GM12878 (cell line): Measurements from ENCODE around the gene LIG4. TPM values are rescaled to one million over a fixed set of nuclear protein-coding genes. Genes with fewer than 3 reads are reported as not detected.

Source experiments
- ATAC-seq: fragments of 200-7000 bp; cut with Tn5 transposase; 3 replicates; pipeline ENCODE4 v1.9.1; 2020; ENCODE audit warnings: mild to moderate bottlenecking, moderate library complexity
- BruUV-seq: library from RNA; stranded (reverse); fragments of 400-500 nt; replicated peaks from 2 replicates; lab custom pipeline; 2021; lab: Mats Ljungman, UMichigan
- CTCF ChIA-PET: fragments of 300-600 bp; sonication (Branson Sonifier 250); formaldehyde crosslinking; extraction: SDS; loops from one replicate; lab custom pipeline; 2021; ENCODE audit warnings: inconsistent platforms; lab: Yijun Ruan, JAX
- POLR2A ChIA-PET: fragments of 350-600 bp; formaldehyde crosslinking; extraction: SDS; loops from one replicate; lab custom pipeline; 2021; ENCODE audit warnings: inconsistent platforms; lab: Charles Lee
- RAD21 ChIA-PET: fragments of 300-600 bp; sonication (Branson Sonifier 250); formaldehyde crosslinking; loops from one replicate; lab custom pipeline; 2023; ENCODE audit warnings: antibody characterized with exemption; ENCODE audit not compliant: unreplicated experiment; lab: Charles Lee
- SMC1A ChIA-PET: fragments of 300-600 bp; sonication (Branson Sonifier 250); formaldehyde crosslinking; loops from one replicate; lab custom pipeline; 2023; ENCODE audit not compliant: unreplicated experiment, uncharacterized antibody; lab: Charles Lee
- DNase-seq: peaks from one replicate; pipeline ENCODE4 v3.0.0-alpha.2; 2011; ENCODE audit warnings: low read depth, low spot score
- FAIRE-seq: peaks from 3 replicates; lab custom pipeline; 2011; peaks lifted over from hg19 to GRCh38; lab: Jason Lieb, UNC
- H2AFZ ChIP-seq: 2 replicates; pipeline ENCODE4 v1.6.0; 2011; ENCODE audit warnings: low read depth, low read length, control low read depth; ENCODE audit not compliant: control insufficient read depth
- H3K27ac ChIP-seq: 2 replicates; pipeline ENCODE4 v1.5.1; 2011; ENCODE audit warnings: control low read depth; ENCODE audit not compliant: control insufficient read depth, insufficient read depth
- H3K27me3 ChIP-seq, 2 experiments: replicated peaks in 1 of 2; 2 replicates each; pipeline versions ENCODE4 v1.6.0 to v1.6.1; 2011; ENCODE audit warnings: low read length in 1 of 2; ENCODE audit not compliant: control insufficient read depth in 2 of 2, insufficient read depth in 2 of 2
- H3K36me3 ChIP-seq, 2 experiments: 2 replicates each; pipeline ENCODE4 v1.5.1; 2011; ENCODE audit warnings: low read length in 1 of 2; ENCODE audit not compliant: control insufficient read depth in 2 of 2, insufficient read depth in 2 of 2
- H3K4me1 ChIP-seq: 2 replicates; pipeline ENCODE4 v1.6.1; 2011; ENCODE audit warnings: mild to moderate bottlenecking, low read length, moderate library complexity, mixed read lengths; ENCODE audit not compliant: control insufficient read depth, insufficient read depth
- H3K4me2 ChIP-seq: 2 replicates; pipeline ENCODE4 v1.6.0; 2011; ENCODE audit warnings: control low read depth; ENCODE audit not compliant: control insufficient read depth, insufficient read depth
- H3K4me3 ChIP-seq: fragments of 200-600 bp; sonication (generic); 2 replicates; pipeline ENCODE4 v1.5.1; 2016
- H3K79me2 ChIP-seq: 2 replicates; pipeline ENCODE4 v1.6.0; 2011; ENCODE audit warnings: low read length; ENCODE audit not compliant: control insufficient read depth, insufficient read depth
- H3K9ac ChIP-seq: 2 replicates; pipeline ENCODE4 v1.8.0; 2011; ENCODE audit warnings: low read length, control low read depth, mixed read lengths; ENCODE audit not compliant: control insufficient read depth, insufficient read depth
- H3K9me3 ChIP-seq: replicated peaks from 3 replicates; pipeline ENCODE4 v1.5.1; 2011; ENCODE audit warnings: mild to moderate bottlenecking, low read length; ENCODE audit not compliant: control insufficient read depth, insufficient read depth
- H4K20me1 ChIP-seq: 2 replicates; pipeline ENCODE4 v1.6.0; 2011; ENCODE audit not compliant: control insufficient read depth, insufficient read depth
- ATF2 ChIP-seq: IDR thresholded peaks from 2 replicates; pipeline ENCODE4 v1.6.1; 2012; ENCODE audit warnings: low read length, inconsistent platforms
- CHD1 ChIP-seq: IDR thresholded peaks from 2 replicates; pipeline ENCODE4 v1.6.1; 2012; ENCODE audit warnings: low read depth, low read length, improper control_type of control experiment
- DPF2 ChIP-seq: fragments of 450-650 bp; IDR thresholded peaks from 2 replicates; pipeline ENCODE4 v1.6.1; 2017; ENCODE audit warnings: mild to moderate bottlenecking
- EGR1 ChIP-seq, 2 experiments: IDR thresholded peaks; 1 replicate in 1 of 2; 2 replicates in 1 of 2; pipeline ENCODE4 v1.6.1; 2011 to 2012; ENCODE audit warnings: low read depth in 2 of 2, low read length in 2 of 2, borderline replicate concordance in 1 of 2, mild to moderate bottlenecking in 1 of 2, moderate library complexity in 1 of 2
- JUNB ChIP-seq: IDR thresholded peaks from 2 replicates; pipeline ENCODE4 v1.6.1; 2016; ENCODE audit warnings: antibody characterized with exemption, mild to moderate bottlenecking
- PAX8 ChIP-seq: fragments of 450-650 bp; IDR thresholded peaks from 2 replicates; pipeline ENCODE4 v1.6.1; 2017; ENCODE audit warnings: mild to moderate bottlenecking, moderate library complexity
- PML ChIP-seq: IDR thresholded peaks from 2 replicates; pipeline ENCODE4 v1.6.1; 2012; ENCODE audit warnings: low read length, inconsistent platforms
- TARDBP ChIP-seq: IDR thresholded peaks from 2 replicates; pipeline ENCODE4 v1.6.1; 2016; ENCODE audit warnings: borderline replicate concordance
- ZBTB40 ChIP-seq: fragments of 450-650 bp; IDR thresholded peaks from 2 replicates; pipeline ENCODE4 v1.6.1; 2016; ENCODE audit warnings: mild to moderate bottlenecking, moderate library complexity, borderline replicate concordance
- ZNF274 ChIP-seq: IDR thresholded peaks from one replicate; pipeline ENCODE4 v1.8.0; 2011; ENCODE audit not compliant: insufficient read length, insufficient read depth
- ZSCAN29 ChIP-seq: fragments of 450-650 bp; IDR thresholded peaks from 2 replicates; pipeline ENCODE4 v1.6.1; 2017; ENCODE audit warnings: mild to moderate bottlenecking, moderate library complexity
- WGBS: methylation state at CpG from one replicate; pipeline ENCODE4 v1.1.6; 2016; ENCODE audit warnings: low lambda C conversion rate; ENCODE audit not compliant: insufficient replicate concordance, insufficient coverage; ENCODE audit errors: missing lambda C conversion rate; 5-methylcytosine and 5-hydroxymethylcytosine counted together
- in situ Hi-C: fragments of 300-500 bp; cut with MboI; formaldehyde crosslinking; loops from 9 replicates; pipeline ENCODE4 v1.14.3; 2018; ENCODE audit warnings: mixed read lengths
- intact Hi-C: fragments of 100-400 bp; cut with micrococcal nuclease; formaldehyde crosslinking; loops from one replicate; pipeline ENCODE4 v1.14.2; 2022; ENCODE audit not compliant: unreplicated experiment
- polyA plus RNA-seq, 11 experiments: library from polyadenylated mRNA; depleted of rRNA in 4 of 11; unstranded in 6 of 11; stranded (reverse) in 5 of 11; fragments of >200 nt; fragmentation: Nextera tagmentation in 4 of 11; fragmentation: Illumina TruSeq in 1 of 11; extraction: Ambion mirVana in 4 of 11; extraction: Trizol in 1 of 11; gene quantifications; 1 replicate in 1 of 11; 2 replicates in 10 of 11; pipeline versions ENCODE4 v1.2.1 to v1.2.3, GENCODE V29; 2011 to 2016; ENCODE audit warnings: inconsistent platforms in 2 of 11, missing spikeins in 2 of 11, low read depth in 1 of 11
- total RNA-seq, 4 experiments: library from RNA; depleted of rRNA in 3 of 4; stranded (reverse); fragments of >200 nt in 3 of 4; fragmentation: Illumina TruSeq in 1 of 4; extraction: Trizol in 1 of 4; gene quantifications; 2 replicates each; pipeline versions ENCODE4 v1.2.1 to v1.2.3, GENCODE V29; 2013 to 2021
- TF ChIP-seq, protein P1 (sequence below): fragments of 450-650 bp; IDR thresholded peaks from 2 replicates; pipeline ENCODE4 v1.6.1; 2014; ENCODE audit warnings: mild to moderate bottlenecking

The LIG4 gene
- total and polyA plus RNA-seq, 10 of the 15 experiments (the other 5 are each of a cell fraction or from before 2014, with no cell fraction given) = 2.3 to 15.0 (median 8.5) TPM

DNA sequence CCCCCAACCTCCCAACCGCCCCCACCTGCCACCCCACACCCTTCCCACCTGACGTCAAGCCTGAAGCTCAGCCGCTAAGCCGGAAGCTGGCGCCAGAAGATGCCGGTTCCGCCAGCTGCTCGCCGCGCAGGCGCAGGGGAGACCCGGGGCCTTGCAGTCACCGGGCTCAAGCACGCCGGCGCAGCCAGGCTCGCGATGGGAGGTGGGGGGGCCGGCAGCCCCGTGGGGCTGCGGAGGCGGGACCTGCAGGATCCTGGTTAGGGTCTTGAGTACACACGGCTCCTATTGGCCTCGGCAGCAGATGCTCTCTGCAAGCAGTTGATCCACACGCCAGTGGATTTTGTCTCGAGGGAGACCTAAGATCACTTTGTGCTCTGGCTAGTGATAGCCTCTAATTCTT, at the start of gene LIG4 (continued):
- TF ChIP-seq, protein P1, sequence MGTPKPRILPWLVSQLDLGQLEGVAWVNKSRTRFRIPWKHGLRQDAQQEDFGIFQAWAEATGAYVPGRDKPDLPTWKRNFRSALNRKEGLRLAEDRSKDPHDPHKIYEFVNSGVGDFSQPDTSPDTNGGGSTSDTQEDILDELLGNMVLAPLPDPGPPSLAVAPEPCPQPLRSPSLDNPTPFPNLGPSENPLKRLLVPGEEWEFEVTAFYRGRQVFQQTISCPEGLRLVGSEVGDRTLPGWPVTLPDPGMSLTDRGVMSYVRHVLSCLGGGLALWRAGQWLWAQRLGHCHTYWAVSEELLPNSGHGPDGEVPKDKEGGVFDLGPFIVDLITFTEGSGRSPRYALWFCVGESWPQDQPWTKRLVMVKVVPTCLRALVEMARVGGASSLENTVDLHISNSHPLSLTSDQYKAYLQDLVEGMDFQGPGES = no peak
- TF ChIP-seq ZSCAN29 (no peak), ATF2 (no peak), DPF2 (no peak), EGR1 (IDR thresholded peaks at IDR 0.05; ENCODE audit: borderline replicate concordance in 1 of 2, low read depth in 2 of 2, low read length in 2 of 2) (peak in 1 of 2 experiments; percentile 81; a peak in 2 of 3 replicates), JUNB (no peak)

- ChIA-PET CTCF (interaction anchor here (1.1 kb wide), 1 partner anchor 108 kb away, joined by 5 read pairs; no protein-coding TSS in a partner anchor), POLR2A (no interaction called here), RAD21 (no interaction called here), SMC1A (no interaction called here)
- DNase-seq (no peak), ATAC-seq (no peak), FAIRE-seq (peak; percentile 38)
- Histone ChIP-seq H3K4me3 (no peak overlapping the region), H3K9me3 (no peaks in the 10 kb centered on the region), H3K36me3 (no peaks in the 10 kb centered on the region), H3K9ac (no peak overlapping the region), H2AFZ (no peak overlapping the region), H3K27me3 (no peaks in the 10 kb centered on the region), H3K4me2 (no peak overlapping the region), H3K79me2 (no peaks in the 10 kb centered on the region), H3K4me1 (peaks cover 9% of the 10 kb centered on the region), H4K20me1 (no peaks in the 10 kb centered on the region), H3K27ac (no peak overlapping the region)
- in situ Hi-C loops (no loop called here), intact Hi-C loops (no loop called here)
- no TSS peak for BruUV-seq
- 88% methylated on average over 9 of the region's 9 CpGs for WGBS
- TF ChIP-seq CHD1 (no peak), ZNF274 (no peak), PAX8 (no peak), TARDBP (no peak), PML (no peak), ZBTB40 (no peak)
Measured at GRCh38 chr13:108263621-108264355, 48.5 kb upstream of the LIG4 start.
